ENCODE results near the gene KNL1.

Gene KNL1

DNA sequence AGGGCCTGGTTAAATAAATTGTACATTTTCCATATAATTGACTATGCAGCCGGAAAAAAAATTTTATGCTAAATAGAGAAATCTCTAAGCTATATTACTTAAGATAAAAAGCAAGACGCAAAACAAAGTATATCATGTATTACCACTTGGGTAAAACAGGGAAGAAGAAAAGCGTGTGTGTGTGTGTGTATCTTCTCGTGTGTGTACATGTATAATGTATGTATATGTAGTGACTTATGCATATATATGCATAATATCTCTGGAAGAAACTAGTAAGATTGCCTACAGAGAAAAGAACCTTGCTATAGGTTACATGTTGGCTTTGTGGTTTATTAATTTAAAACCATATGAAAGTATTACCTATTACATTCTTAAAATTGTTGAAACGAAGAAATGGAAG, 19.0 kb downstream of the KNL1 start:
- no peaks in the 10 kb centered on the region for H3K79me2 ChIP-seq (ENCODE audit: low read length)
- TF ChIP-seq EZH2phosphoT487 (IDR thresholded peaks at IDR 0.05; ENCODE audit: low read length) (no peak), EZH2 (optimal IDR thresholded peaks at IDR 0.05; ENCODE audit: low read depth, low read length) (no peak)
- TF ChIP-seq, protein P1, sequence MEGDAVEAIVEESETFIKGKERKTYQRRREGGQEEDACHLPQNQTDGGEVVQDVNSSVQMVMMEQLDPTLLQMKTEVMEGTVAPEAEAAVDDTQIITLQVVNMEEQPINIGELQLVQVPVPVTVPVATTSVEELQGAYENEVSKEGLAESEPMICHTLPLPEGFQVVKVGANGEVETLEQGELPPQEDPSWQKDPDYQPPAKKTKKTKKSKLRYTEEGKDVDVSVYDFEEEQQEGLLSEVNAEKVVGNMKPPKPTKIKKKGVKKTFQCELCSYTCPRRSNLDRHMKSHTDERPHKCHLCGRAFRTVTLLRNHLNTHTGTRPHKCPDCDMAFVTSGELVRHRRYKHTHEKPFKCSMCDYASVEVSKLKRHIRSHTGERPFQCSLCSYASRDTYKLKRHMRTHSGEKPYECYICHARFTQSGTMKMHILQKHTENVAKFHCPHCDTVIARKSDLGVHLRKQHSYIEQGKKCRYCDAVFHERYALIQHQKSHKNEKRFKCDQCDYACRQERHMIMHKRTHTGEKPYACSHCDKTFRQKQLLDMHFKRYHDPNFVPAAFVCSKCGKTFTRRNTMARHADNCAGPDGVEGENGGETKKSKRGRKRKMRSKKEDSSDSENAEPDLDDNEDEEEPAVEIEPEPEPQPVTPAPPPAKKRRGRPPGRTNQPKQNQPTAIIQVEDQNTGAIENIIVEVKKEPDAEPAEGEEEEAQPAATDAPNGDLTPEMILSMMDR (IDR thresholded peaks at IDR 0.05; ENCODE audit: low read length) = no peak
- no peaks in the 10 kb centered on the region for H4K20me1 ChIP-seq (ENCODE audit: insufficient read depth, low read length)
- DNase-seq = no peak
- H3K9me3 ChIP-seq (replicated peaks; ENCODE audit: insufficient read depth, low read length) = no peaks in the 10 kb centered on the region
- H3K4me3 ChIP-seq (ENCODE audit: low read length) = no peak overlapping the region
- no peak overlapping the region for H3K9ac ChIP-seq (ENCODE audit: low read length)
- H3K27me3 ChIP-seq (replicated peaks; ENCODE audit: insufficient read depth, low read length) = no peaks in the 10 kb centered on the region
- no peaks in the 10 kb centered on the region for H3K9me2 ChIP-seq (replicated peaks; ENCODE audit: insufficient read depth, low read length)
- no peaks in the 10 kb centered on the region; the same call in 1 of the 2 replicates for H3K36me3 ChIP-seq (replicated peaks; ENCODE audit: insufficient read depth, low read length)
- H3K4me2 ChIP-seq (ENCODE audit: low read depth, low read length) = no peak overlapping the region
- H3K4me1 ChIP-seq (ENCODE audit: low read length) = no peaks in the 10 kb centered on the region
- H2AFZ ChIP-seq (ENCODE audit: low read length) = no peak overlapping the region
- no peak overlapping the region for H3K27ac ChIP-seq (ENCODE audit: low read length)
- H3F3A ChIP-seq (ENCODE audit: insufficient read depth, low read length) = no peaks in the 10 kb centered on the region

DNA sequence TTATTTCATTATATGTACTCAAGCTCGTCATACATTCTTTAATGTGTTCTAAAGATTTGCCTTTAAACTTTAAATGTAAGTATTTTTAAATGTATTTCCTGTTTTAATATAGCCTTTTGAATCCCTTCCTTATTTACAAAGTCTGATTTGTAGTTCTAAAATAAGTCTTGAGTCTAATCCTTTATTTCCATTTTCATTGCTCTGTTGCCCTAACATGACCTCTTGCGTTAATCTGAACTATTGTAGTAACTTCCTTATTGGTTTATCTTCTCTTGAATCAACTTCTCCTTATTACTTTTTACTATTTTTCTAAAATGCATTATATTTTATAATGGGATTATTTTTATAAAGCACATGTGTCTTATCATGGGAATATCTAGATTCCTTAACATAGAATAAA, 24.0 kb downstream of the KNL1 start:
- Histone ChIP-seq H3K9me2 (replicated peaks; ENCODE audit: insufficient read depth, low read length) (no peaks in the 10 kb centered on the region), H3K4me3 (ENCODE audit: low read length) (no peak overlapping the region), H3K4me1 (ENCODE audit: low read length) (no peaks in the 10 kb centered on the region), H2AFZ (ENCODE audit: low read length) (no peak overlapping the region), H3K36me3 (replicated peaks; ENCODE audit: insufficient read depth, low read length) (no peaks in the 10 kb centered on the region; the same call in 1 of the 2 replicates), H3K79me2 (ENCODE audit: low read length) (no peaks in the 10 kb centered on the region), H3K27me3 (replicated peaks; ENCODE audit: insufficient read depth, low read length) (no peaks in the 10 kb centered on the region), H3K9ac (ENCODE audit: low read length) (no peak overlapping the region), H4K20me1 (ENCODE audit: insufficient read depth, low read length) (no peaks in the 10 kb centered on the region), H3K4me2 (ENCODE audit: low read depth, low read length) (no peak overlapping the region), H3K27ac (ENCODE audit: low read length) (no peak overlapping the region), H3K9me3 (replicated peaks; ENCODE audit: insufficient read depth, low read length) (no peaks in the 10 kb centered on the region), H3F3A (ENCODE audit: insufficient read depth, low read length) (no peaks in the 10 kb centered on the region; the same call in 1 of the 2 replicates)
- DNase-seq = no peak
- TF ChIP-seq, protein P1 (IDR thresholded peaks at IDR 0.05; ENCODE audit: low read length) = no peak
- TF ChIP-seq EZH2phosphoT487 (IDR thresholded peaks at IDR 0.05; ENCODE audit: low read length) = no peak
- TF ChIP-seq EZH2 (optimal IDR thresholded peaks at IDR 0.05; ENCODE audit: low read depth, low read length) = no peak

DNA sequence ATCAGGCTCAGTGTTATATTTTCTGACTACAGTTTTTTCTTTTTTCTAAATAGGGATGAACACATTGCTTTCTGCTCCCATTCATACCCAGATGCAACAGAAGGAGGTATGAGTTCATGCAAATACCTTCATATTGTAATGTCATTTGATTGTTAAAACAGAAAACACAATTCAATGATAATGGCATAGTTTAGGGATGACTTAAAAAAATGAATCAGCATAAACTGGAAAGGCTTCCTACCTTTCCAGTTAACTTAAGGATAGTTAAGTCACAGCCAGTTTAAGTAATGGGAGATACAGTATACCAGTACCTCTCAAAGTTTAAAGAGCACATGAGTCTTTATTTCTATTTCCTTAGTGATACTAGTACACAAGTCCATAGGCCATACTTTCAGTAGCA, 24.9 kb downstream of the KNL1 start:
- Histone ChIP-seq H3K9ac (ENCODE audit: low read length) (no peak overlapping the region), H3K9me2 (replicated peaks; ENCODE audit: insufficient read depth, low read length) (no peaks in the 10 kb centered on the region), H2AFZ (ENCODE audit: low read length) (no peak overlapping the region), H3K27me3 (replicated peaks; ENCODE audit: insufficient read depth, low read length) (no peaks in the 10 kb centered on the region), H3F3A (ENCODE audit: insufficient read depth, low read length) (no peaks in the 10 kb centered on the region; the same call in 1 of the 2 replicates), H3K27ac (ENCODE audit: low read length) (no peak overlapping the region), H3K9me3 (replicated peaks; ENCODE audit: insufficient read depth, low read length) (no peaks in the 10 kb centered on the region), H3K36me3 (replicated peaks; ENCODE audit: insufficient read depth, low read length) (no peaks in the 10 kb centered on the region; the same call in 1 of the 2 replicates), H3K79me2 (ENCODE audit: low read length) (no peaks in the 10 kb centered on the region), H3K4me3 (ENCODE audit: low read length) (no peak overlapping the region), H3K4me2 (ENCODE audit: low read depth, low read length) (no peak overlapping the region), H4K20me1 (ENCODE audit: insufficient read depth, low read length) (no peaks in the 10 kb centered on the region), H3K4me1 (ENCODE audit: low read length) (no peaks in the 10 kb centered on the region)
- TF ChIP-seq EZH2 (optimal IDR thresholded peaks at IDR 0.05; ENCODE audit: low read depth, low read length) (no peak), EZH2phosphoT487 (IDR thresholded peaks at IDR 0.05; ENCODE audit: low read length) (no peak)
- TF ChIP-seq, protein P1 (IDR thresholded peaks at IDR 0.05; ENCODE audit: low read length) = no peak
- no peak for DNase-seq

All from MM.1S (cell line).